Measurements from ENCODE around the gene TNFRSF18.

GRCh38 chr1:1240348-1240732 lies 33.9 kb upstream of the TNFRSF18 start:
- TF ChIP-seq RCOR1 (IDR thresholded peaks at IDR 0.05; ENCODE audit: low read depth, low read length) (no peak), NR3C1 (IDR thresholded peaks at IDR 0.05) (no peak), ESRRA (IDR thresholded peaks at IDR 0.05; ENCODE audit: borderline replicate concordance, low read length) (no peak), POLR2A (IDR thresholded peaks at IDR 0.05; ENCODE audit: low read length) (no peak), CHD2 (IDR thresholded peaks at IDR 0.05; ENCODE audit: low read length, partially characterized antibody) (no peak), RARB (CRISPR knock-in tag; IDR thresholded peaks at IDR 0.05) (no peak), CTCF (IDR thresholded peaks at IDR 0.05) (no peak), EP300 (IDR thresholded peaks at IDR 0.05) (no peak)
